DMS79 (cell line): ENCODE results near the gene GRID2.

Experiments
- DNase-seq: peaks from one replicate; lab custom pipeline; 2025; lab: John Stamatoyannopoulos, UW

The GRID2 gene

GRCh38 chr4:93684571-93684970, 1380.8 kb downstream of the GRID2 start:
- DNase-seq = no peak

DNA sequence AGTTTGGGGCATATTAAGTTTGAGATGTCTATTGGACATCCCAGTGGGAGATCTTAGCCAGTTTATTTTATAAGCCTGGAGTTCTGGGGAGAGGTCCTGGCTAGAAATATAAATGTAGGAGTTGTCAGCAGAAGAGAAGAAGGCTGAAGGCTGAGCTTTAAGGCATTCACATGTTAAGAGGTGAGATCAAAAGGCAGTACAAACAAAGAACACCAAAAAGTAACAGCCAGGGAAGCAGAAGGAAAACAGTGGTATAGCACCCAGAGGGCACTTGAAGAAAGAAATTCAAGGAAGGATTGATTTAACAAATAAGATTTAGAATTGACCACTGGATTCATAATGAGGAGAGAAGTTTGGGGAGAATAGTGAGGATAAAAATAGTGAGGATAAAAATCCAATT, 1383.5 kb downstream of the GRID2 start:
- no peak for DNase-seq

DNA sequence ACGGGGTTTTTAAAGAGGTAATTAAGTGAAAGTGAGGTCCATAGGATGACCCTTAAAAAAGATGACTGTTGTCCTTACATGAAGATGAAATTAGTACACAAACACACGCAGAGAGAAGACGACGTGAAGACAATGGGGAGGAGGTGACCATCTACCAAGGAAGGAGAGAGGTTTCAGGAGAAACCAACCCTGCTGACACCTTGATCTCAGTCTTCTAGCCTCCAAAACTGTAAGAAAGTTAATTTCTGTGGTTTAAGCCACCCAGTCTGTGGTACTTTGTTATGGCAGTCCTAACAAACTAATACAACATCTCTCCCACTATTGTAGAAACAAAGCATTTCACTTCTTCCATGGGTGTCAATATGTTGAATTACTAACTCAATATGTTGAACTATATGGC, 1385.2 kb downstream of the GRID2 start:
- DNase-seq = no peak

GRCh38 chr4:93693141-93693540, 1389.4 kb downstream of the GRID2 start:
- DNase-seq = no peak

- DNase-seq = no peak
Measured at GRCh38 chr4:93698686-93699085, 1394.9 kb downstream of the GRID2 start.

DNA sequence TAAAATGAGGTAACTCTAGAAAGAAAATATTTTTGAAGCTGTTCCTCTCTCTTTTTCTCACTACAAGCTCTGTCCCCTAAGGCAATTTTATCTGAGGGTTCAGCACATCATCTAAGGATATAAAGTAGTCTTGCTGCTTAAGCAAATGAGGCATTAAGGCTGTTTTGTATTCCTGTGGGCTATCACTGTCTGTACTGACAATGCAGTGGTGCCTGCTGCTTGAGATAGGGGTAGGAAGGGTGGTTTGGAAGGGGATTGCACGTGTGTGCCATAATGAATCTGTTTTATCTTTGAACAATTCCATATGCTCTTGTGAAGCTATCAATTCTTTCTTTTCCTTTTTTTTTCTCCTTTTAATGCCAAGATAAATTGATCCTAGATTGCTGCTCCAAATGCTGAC, 1396.8 kb downstream of the GRID2 start:
- no peak for DNase-seq

- DNase-seq = no peak
Measured at GRCh38 chr4:93710101-93710846, 1406.5 kb downstream of the GRID2 start.

GRCh38 chr4:93710847-93711430, 1407.2 kb downstream of the GRID2 start:
- no peak for DNase-seq

- no peak for DNase-seq
Measured at GRCh38 chr4:93718233-93718632, 1414.5 kb downstream of the GRID2 start.

- DNase-seq = no peak
Measured at GRCh38 chr4:93719552-93719951, 1415.8 kb downstream of the GRID2 start.

DNA sequence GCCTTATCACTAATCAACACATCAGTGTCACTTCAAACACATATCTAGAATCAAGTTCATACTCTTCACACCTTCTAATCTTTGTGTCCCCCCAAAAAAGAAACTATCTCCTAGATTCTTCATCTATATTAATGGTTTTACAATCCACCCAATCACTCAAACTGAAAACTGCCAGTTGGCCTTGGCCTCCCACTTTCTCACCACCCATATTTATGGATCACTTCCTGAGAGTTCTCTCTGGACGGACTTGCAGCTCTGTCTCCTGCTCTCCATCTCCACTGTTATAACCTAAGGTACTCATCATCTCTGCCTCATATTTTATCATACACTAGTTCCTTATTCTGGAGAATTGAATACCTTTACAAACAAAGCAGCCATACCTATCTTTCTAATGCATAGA, 1418.7 kb downstream of the GRID2 start:
- no peak for DNase-seq

- DNase-seq = no peak
Measured at GRCh38 chr4:93730251-93730650, 1426.5 kb downstream of the GRID2 start.

- DNase-seq = no peak
Measured at GRCh38 chr4:93730760-93731159, 1427.0 kb downstream of the GRID2 start.

GRCh38 chr4:93731456-93731855, 1427.7 kb downstream of the GRID2 start:
- DNase-seq = no peak

DNA sequence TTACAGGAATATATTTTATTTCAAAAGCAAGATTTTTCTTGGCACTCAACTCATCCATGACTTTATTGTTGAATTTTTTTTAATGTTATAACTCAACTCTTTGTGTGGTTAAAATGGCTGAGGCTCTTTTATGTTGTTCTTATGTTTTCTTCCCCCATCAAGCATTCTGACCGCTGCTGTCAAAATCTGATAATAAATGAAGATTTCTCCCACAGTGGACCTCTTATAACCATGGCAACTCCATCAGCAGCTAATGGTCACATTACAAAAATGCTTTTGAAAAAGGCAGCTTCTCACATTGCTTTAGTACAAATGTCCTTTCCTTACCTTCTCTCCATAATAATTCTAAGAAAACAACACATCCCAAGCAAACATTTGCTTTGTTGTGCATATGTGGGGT, 1428.7 kb downstream of the GRID2 start:
- DNase-seq = peak; percentile 23

- no peak for DNase-seq
Measured at GRCh38 chr4:93740890-93741289, 1437.1 kb downstream of the GRID2 start.

DNA sequence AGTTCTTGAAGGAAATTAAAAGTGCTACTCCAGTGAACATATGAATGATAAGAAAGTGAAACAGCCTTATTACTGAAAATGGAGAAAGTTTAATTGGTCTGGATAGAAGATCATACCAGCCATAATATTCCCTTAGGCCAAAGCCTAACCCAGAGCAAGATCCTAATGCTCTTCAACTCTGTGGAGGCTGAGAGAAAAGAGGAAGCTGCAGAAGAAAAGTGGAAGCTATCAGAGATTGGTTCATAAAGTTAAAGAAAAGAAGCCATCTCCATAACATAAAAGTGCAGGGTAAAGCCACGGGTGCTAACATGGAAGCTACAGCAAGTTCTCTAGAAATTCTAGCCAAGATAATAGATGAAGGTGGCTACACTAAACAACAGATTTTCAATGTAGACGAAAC, 1439.3 kb downstream of the GRID2 start:
- DNase-seq = no peak

- DNase-seq = no peak
Measured at GRCh38 chr4:93743635-93744034, 1439.9 kb downstream of the GRID2 start.

GRCh38 chr4:93744961-93745360, 1441.2 kb downstream of the GRID2 start:
- DNase-seq = no peak

DNA sequence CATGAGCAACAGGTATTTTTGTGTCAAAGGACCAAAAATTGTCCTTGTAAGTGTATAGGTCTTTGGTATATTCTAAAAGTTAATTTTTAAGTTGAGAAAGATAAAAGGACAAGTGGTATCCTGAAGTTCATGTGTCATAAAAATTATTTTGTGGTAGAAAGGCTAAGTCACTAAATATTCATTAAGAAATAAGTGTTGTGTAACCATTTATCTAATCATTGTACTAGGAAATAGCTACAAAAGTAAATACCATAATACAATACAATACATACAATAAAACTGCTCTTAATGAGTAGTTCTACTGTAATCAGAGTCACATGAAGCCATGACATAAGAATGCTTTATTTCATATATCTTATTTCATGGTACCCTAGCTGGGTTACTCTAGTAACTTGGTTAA, 1442.3 kb downstream of the GRID2 start:
- DNase-seq = no peak

DNA sequence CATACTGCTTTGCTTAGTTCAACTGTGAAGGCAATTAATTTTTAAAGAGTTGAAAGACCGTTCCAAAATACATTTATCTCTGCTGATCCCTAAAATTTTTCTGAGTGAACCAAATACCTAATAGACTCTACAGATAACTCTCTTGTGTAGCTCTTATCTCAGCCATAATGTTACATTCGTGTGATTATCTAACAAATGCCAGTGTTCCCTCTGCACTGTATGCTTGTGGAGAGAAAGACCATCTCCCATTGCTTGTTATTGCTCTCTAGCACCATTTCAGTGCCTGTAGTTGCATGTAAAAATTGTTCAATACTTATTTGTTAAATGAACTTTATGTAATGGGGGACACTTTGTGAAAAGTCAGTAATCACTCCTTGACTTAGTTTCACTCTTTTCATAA, 1443.5 kb downstream of the GRID2 start:
- DNase-seq = no peak

DNA sequence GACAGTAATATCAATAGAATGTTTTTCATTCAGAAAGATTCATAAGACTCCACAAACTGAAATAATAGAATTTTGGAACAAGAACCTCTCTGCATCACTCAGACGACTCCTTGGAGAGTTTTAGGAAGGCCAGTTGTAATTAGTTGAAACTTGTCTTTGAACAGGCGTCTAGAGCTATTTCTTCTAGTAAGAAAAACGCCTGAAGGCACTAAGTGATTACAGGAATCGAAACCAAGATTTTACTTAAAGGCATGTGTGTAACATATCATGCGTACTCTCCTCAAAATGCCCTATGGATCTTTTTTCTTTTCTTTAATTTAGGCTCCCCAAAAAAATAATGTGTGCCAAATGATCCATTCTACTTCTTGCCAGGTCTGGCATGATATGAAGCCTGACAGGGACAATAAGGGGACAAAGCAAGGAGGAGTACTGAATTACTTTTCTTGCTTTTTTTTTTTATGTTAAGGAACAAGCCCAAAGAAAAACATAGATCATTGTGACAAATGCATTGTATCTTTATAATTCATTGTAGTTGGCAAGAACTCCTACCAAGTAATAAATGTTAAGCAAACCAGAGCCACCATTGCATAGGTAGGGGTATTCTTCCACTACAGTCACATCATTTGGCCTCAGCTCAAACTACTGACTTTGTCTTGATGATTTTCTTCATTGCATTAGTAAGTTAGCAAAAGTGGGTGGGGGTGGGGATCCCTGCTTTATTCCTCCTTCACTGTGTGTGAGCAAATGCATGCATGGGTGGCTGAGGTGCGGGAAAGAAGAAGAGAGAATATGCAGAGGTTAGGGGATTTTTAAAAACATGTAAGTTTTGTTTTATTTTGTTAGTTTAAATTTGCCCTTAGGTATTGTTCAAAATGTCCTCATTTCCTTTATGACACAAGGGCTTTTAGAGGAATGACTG, 1444.9 kb downstream of the GRID2 start:
- DNase-seq = no peak

- DNase-seq = no peak
Measured at GRCh38 chr4:93749292-93749761, 1445.6 kb downstream of the GRID2 start.
